ENCODE data around the gene LRFN3.
A peak's percentile ranks its signal among the peaks of the same experiment; 100 is the strongest.
"Not testable (repeated sequence)": the region's sequence is repeated elsewhere in the genome, so short reads cannot be mapped to it uniquely, and the experiment has no call there.

The LRFN3 gene, protein sequence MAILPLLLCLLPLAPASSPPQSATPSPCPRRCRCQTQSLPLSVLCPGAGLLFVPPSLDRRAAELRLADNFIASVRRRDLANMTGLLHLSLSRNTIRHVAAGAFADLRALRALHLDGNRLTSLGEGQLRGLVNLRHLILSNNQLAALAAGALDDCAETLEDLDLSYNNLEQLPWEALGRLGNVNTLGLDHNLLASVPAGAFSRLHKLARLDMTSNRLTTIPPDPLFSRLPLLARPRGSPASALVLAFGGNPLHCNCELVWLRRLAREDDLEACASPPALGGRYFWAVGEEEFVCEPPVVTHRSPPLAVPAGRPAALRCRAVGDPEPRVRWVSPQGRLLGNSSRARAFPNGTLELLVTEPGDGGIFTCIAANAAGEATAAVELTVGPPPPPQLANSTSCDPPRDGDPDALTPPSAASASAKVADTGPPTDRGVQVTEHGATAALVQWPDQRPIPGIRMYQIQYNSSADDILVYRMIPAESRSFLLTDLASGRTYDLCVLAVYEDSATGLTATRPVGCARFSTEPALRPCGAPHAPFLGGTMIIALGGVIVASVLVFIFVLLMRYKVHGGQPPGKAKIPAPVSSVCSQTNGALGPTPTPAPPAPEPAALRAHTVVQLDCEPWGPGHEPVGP

DNA sequence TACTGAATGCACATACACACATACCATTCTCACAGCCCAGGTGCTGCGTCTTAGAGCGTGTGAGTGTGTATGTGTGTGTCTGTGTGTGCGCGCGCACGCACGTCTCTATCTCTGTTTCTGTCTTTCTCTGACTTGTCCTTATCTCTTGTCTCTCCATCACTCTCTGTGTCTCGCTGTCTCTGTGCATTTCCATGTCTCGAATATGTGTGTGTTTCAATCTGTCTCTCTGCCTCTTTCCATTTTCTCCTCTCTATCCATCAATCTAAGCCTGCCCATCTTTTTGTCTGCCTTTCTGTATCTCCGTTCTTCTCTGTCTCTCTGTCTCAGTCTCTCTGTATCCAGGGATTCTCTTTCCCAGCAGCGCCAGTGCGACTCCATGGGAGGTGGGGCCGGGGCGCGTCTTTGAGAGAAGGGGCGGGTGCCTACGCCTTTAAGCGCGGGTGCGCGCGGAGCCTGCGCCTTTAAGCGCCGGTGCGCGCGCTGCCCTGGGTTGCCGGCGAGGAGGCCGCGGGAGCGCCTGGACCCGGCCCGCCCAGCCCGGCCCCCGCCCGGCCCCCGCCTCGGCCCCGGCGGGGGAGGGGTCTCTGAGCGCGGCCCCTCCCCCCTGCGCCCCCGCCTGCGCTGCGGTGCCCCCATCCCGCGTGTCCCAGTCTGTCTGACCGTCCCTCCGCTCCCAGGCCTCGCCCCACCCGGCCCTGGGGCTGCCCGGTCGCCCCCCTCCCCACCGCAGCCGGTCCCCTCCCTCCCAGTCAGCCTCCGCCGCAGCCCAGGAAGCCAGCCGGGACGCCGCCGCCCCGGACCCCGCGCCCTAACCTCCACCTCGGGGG is at the start of gene LRFN3:
Gene LRFN3 (plus strand): TSS at position 464 of the 827 bp plus-strand sequence. CDS start 3,052 bp downstream, outside the sequence.
- peak; percentile 97 for DNase-seq

DNA sequence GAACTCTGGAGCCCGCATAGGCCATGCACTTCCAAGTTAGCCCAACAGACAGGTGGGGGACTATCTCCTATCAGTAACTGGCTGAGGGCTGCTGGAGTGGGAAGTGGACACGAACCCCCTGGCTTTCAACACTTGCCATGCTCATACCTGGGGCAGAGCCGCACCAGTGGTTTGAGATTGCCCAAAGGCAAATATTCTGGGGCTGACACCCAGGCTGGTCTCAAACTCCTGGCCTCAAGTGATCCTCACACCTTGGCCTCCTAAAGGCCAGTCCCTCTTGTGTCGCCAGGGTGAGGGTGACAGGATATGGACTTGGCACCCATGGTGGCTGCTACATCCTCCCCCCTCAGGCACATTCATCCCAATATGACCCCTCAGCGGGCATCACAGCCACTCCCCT is 49.0 kb upstream of the LRFN3 start:
- DNase-seq: no peak

GRCh38 chr19:35888398-35888797 is 47.8 kb upstream of the LRFN3 start:
- DNase-seq: no peak

GRCh38 chr19:35889370-35890112 is 46.6 kb upstream of the LRFN3 start:
- DNase-seq: no peak

DNA sequence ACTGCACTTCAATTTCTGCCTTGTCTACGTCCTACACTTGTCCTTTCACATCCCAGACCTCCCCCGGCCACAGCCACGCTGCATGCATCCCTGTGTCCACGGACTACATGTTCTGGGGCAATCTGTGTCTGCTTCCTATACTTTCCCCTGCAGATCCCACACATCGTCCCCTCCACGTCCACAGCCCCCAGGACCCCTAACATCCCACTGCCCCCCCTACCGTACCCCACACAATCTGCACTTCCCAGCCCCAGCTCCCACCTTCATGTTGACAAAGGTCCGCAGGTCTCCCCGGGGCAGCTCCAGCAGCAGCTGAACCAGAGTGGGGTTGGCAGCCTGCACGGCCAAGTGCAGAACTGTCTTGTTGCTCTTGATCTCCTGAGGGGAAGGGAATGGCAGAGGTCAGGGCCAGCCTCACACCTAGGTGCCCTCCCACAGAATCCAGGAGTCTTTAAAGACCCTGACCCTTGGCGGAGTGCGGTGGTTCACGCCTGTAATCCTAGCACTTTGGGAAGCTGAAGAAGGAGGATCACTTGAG is 46.0 kb upstream of the LRFN3 start:
- no peak for DNase-seq

GRCh38 chr19:35891819-35892218 is 44.4 kb upstream of the LRFN3 start:
- not testable (repeated sequence) for DNase-seq

DNA sequence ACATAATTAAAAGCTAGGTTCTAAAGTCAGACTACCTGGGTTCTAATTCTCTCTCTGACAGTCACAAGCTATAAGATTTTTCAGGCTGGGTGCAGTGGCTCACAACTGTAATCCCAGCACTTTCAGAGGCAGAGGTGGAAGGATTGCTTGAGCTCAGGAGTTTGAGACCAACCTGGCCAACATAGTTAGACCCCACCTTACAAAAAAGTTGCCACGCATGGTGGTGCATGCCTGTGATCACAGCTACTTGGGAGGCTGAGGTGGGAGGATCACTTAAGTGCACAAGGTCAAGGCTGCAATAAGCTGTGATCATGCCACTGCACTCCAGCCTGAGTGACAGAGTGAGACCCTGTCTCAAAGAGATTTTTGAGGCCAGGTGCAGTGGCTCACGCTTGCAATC is 41.8 kb upstream of the LRFN3 start:
- DNase-seq: no peak

DNA sequence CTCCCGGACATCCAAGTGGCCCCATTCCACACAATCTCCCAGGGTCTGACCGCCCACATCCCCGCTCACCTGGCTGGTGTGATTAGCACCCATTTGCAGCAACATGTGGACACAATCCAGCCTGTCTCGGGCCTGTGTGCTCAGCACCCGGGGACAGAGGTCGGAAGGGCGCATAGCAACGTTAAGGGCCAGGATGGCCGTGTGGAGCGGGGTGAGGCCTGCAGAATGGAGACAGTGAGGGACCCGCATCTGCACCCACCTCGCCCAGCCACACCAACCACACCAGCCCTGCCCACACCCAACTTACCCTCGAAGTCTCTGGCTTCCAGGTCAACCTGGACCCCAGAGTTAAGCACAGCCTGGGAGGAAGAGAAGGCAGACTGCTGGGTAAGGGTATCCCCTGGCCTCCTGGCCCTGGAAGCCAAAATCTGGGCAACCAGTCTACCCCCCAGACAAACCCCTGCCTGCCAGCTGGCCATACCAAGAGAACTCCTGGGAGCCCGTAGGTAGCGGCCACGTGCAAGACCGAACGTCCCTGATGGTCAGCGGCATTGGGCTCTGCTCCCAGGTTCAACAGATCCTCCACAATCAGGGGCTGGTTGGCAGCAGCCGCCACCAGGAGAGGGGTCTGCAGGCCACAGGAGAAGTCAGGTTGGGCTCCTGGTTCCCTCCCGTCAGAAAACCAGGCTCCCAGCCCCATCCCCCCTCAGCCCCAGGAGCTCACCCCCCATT is 40.1 kb upstream of the LRFN3 start:
- no peak for DNase-seq

GRCh38 chr19:35896643-35897040 is 39.5 kb upstream of the LRFN3 start:
- DNase-seq: no peak

DNA sequence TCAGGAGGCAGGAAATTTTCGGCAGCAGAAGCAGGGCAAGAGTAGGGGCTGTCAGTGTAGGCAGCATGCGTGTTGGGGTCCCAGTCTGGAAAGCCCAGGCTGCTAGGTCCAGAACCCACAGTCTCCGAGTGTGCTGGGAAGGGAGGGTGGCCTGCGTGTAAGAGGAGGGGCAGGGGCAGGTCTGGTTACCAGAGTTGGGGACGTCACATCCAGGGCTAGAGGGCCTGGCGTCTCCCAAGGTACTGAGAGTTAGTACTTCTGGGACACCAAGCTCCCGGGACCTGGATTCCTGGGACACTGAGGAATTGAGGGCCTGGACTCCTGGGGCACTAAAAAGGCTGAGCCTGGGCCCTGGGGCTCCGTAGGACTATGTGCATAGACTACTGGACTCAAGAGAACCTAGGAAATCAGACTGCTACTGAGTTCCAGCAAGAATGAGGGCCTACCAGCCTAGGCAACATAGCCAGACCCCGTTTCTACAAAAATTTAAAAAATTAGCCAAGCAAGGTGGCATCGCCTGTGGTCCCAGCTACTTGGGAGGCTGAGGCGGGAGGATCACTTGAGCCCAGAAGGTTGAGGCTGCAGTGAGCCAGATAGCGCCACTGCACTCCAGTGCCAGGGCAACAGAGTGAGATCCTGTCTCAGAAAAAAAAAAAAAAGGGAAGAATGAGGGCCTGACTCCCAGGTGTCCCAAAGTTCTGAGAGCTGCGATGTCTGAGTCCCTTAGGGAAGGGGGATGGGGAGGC is 38.3 kb upstream of the LRFN3 start:
- DNase-seq: no peak

GRCh38 chr19:35898499-35898809 is 37.7 kb upstream of the LRFN3 start:
- DNase-seq: no peak

- peak; percentile 85 for DNase-seq
Measured at GRCh38 chr19:35899547-35900214, 36.5 kb upstream of the LRFN3 start.

GRCh38 chr19:35901055-35901644 is 35.0 kb upstream of the LRFN3 start:
- DNase-seq: no peak

- no peak for DNase-seq
Measured at GRCh38 chr19:35901854-35902661, 34.1 kb upstream of the LRFN3 start, which contains the start of gene HCST. Gene HCST (plus strand): TSS chr19:35902529. CDS start chr19:35902594, 65 bp downstream.

- no peak for DNase-seq
Measured at GRCh38 chr19:35902870-35903475, 33.2 kb upstream of the LRFN3 start.

DNA sequence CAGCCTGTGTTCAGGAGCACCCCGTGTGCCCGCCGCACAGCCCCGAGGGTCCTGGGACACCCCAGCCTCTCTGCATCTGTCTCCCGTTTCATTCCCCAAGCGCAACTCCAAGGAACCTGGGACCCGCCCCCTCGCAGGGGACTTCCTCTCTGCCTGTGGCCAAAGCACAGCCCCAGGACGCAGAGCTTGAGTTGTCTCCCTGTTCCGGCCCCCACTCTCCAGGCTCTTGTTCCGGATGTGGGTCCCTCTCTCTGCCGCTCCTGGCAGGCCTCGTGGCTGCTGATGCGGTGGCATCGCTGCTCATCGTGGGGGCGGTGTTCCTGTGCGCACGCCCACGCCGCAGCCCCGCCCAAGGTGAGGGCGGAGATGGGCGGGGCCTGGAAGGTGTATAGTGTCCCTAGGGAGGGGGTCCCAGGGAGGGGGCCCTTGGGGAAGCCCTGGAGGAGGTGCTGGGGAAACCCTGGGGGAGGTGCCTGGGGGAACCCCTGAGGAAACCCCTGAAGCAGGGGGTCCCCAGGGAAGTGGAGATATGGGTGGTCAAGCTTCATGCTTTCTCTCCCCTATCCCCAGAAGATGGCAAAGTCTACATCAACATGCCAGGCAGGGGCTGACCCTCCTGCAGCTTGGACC is 32.5 kb upstream of the LRFN3 start:
- DNase-seq: peak; percentile 82

DNA sequence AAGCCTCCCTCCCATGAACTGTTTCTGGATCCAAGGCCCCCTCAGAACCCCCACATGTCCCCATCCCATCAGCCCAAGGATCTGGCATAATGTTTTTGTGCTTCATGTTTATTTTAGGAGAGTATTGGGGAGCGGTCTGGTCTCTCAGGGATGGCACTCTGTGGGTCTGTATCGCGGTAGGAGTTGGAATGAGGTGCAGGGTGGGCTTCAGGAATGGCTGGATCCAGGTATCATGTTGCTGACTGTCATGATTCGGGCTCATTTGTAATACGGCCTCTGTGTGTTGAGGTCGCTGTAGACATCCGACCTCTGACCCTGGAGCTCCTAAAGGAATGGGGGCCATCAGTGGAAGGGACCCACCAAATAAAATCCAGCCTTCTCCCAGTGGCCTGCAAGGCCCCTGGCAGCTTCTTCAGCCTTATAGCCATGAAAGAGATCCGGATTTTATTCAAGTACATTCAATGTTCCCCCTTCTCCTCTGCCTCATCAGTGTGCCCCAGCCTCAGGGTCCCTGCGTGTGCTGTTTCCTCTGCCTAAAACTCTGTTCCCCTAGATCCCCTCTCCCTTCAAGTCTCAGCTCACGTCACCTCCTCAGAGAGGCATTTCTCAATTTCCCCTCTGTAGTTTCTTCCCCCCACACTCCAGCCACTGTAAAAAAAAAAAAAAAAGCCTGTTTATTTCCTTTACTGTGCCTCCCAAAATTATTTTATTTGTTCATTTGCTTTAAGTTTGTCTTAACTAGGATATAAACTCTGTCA is 31.7 kb upstream of the LRFN3 start:
- no peak for DNase-seq
